B cell (primary cell): ENCODE measurements around the gene ATF4.

ENCODE experiments used
- EZH2 ChIP-seq: IDR thresholded peaks from 2 replicates; pipeline ENCODE4 v1.6.1; 2012; ENCODE audit warnings: borderline replicate concordance, low read depth, mild to moderate bottlenecking, moderate library complexity, low read length; ENCODE audit not compliant: insufficient read depth, poor library complexity, severe bottlenecking
- TF ChIP-seq, protein P1 (sequence below): fragments of 200-600 bp; IDR thresholded peaks from one replicate; pipeline ENCODE4 v1.8.0; 2022; ENCODE audit warnings: antibody characterized with exemption, mild to moderate bottlenecking

DNA sequence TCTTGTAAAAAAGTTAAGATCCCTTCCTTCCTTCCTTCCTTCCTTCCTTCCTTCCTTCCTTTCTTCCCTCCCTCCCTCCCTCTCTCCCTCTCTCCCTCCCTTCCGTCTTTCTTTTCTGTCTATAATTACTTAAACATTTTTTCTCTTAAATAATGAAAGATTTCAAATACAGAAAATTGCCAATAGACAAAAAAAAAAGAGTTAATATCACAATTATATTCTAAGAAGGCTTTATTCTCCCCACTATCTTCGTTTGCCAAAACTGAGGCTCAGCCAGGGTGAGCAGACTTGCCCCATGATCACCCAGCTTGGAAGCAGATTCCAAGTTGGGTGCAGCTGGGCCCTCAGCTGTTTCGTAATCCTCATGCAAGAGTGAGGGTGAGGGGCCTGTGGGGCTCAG, 49.9 kb downstream of the ATF4 start:
- TF ChIP-seq, protein P1, sequence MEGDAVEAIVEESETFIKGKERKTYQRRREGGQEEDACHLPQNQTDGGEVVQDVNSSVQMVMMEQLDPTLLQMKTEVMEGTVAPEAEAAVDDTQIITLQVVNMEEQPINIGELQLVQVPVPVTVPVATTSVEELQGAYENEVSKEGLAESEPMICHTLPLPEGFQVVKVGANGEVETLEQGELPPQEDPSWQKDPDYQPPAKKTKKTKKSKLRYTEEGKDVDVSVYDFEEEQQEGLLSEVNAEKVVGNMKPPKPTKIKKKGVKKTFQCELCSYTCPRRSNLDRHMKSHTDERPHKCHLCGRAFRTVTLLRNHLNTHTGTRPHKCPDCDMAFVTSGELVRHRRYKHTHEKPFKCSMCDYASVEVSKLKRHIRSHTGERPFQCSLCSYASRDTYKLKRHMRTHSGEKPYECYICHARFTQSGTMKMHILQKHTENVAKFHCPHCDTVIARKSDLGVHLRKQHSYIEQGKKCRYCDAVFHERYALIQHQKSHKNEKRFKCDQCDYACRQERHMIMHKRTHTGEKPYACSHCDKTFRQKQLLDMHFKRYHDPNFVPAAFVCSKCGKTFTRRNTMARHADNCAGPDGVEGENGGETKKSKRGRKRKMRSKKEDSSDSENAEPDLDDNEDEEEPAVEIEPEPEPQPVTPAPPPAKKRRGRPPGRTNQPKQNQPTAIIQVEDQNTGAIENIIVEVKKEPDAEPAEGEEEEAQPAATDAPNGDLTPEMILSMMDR = no peak
- TF ChIP-seq EZH2 = no peak
